Measurements from ENCODE around the gene KCND3.

- TF ChIP-seq CTCF (IDR thresholded peaks at IDR 0.05) (no peak), POLR2A (IDR thresholded peaks at IDR 0.05) (no peak)
Measured at GRCh38 chr1:111911776-111912515, 77.5 kb downstream of the KCND3 start.

Data from lower leg skin (tissue), 3 donors.